GM18526 (cell line): ENCODE measurements around the gene HDGFL3.

ENCODE experiments used
- POLR2A ChIP-seq: IDR thresholded peaks from 3 replicates; pipeline ENCODE4 v1.6.1; 2011; ENCODE audit not compliant: insufficient read length; ENCODE audit errors: extremely low read depth

HDGFL3 gene

GRCh38 chr15:83164111-83164770, 43.4 kb downstream of the HDGFL3 start:
- TF ChIP-seq POLR2A, result no peak

GRCh38 chr15:83163032-83163431, 44.6 kb downstream of the HDGFL3 start:
- TF ChIP-seq POLR2A, result no peak

DNA sequence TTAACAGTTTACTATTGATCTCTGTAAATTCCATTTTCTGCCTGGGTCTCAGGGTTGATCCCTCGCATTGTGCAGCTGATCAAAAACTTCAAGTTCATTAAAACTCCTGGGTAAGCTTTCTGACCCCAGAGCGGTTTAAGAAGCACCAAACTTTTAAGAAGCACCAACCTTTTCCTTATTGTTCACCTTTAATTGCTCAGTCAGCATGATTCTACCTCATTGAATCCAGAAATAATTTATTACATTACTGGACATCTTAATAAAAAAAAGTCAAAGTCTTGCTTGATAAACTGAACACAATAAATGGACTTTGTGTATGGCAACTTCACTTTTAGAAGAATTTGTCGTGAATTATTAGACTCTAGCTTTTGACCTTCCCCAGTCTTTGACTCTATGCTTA, 46.9 kb downstream of the HDGFL3 start:
- no peak for TF ChIP-seq POLR2A

DNA sequence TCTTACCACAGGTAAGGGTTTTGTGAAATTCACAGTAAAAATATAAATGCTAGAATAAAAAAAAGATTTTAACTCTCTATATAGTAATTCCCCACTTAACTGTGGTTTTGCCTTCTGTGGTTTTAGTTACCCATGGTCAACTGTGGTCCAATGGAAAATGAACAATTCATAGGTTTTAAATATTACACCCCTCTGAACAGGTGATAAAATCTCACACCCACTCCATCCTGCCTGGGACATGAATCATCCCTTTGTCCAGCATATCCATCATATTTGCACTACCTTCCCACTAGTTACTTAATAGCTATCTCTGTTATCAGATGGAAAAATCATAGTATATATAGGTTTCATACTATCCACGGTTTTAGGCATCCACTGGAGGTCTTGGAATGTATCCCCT, 49.2 kb downstream of the HDGFL3 start:
- TF ChIP-seq POLR2A, result no peak

DNA sequence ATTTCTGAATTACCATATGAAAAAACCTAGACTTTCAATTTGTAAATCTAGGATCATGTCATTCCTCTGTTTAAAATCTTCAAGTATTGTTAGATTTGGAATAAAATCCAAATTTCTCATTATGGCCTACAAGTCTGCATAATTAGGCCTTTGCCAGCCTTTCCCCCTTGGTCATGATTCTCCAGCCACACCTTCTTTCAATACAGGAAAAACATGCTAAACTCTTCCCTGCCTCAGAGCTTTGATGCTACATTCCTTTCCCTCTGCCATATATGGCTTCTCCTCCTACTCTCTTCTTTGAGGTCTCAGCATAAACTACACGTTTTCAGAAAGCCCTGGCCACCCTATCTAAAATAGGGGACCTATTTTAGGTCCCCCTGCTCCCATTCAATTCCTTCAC, 51.7 kb downstream of the HDGFL3 start:
- no peak for TF ChIP-seq POLR2A

- no peak for TF ChIP-seq POLR2A
Measured at GRCh38 chr15:83153288-83153687, 54.3 kb downstream of the HDGFL3 start.

DNA sequence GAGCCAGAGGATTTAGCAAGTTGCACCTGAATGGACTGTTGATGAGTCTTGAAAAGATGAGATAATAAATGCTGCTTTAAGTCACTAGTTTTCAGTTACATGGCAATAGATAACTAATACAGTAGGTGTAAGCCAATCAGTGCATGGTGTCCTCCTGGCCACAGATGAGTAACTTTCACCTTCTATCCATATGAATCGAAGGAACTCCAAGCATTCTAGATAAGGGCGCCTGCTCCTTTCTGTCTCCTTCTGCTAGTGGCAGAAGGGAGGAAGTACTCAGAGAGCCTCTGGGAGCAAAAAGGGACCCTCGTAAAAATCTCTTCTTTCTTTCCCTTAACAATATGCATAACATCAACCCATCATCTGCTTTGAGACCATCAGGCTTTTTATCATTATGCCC, 62.9 kb downstream of the HDGFL3 start:
- no peak for TF ChIP-seq POLR2A

DNA sequence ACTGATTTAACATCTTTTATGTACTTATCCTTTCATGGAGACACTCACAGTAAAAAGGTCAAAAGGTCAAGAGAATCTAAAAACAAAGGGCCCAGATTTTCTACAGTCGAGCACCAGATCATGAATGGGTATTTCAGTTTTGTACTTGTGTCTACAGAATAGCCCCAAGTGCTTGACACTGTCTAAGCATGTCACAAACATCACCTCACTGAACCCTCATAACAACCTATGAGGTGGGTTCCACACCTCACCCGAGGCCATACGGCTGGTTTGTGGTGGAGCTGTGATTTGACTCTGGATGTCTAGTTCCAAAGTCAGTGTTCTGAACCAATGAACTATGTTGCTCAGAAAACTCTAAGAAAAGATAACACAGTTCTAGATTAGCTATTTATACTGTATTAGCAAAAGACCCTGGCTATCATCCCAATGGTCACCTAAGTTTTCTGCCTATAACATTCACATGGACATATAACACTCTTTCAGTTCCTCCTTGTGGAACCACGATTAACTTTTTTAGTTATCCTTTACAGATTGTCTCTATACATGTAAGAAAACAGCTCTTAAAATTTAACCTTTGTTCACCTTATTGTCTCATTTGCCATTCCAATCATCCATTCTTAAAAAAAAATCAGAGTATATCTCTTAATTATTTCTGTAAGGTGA, 74.6 kb downstream of the HDGFL3 start:
- TF ChIP-seq POLR2A, result no peak

DNA sequence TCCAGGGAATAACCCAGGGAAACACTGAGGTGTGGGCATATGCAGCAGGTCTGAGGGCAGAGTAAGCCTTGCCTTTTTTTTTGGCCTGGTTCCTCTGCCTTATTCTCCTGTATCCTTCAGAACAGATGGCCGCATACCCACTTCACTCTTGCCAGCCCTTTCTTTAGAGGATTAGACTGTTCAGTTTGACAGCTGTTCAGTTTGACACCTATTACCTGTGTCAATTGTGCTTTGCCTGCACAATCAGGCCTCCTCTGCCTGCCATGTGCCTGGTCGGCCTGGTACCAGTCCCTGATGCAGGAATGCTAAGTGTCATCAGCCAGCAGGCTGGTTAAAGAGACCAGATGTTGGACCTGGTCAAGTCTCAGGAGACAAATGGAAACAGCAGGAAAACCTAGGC, 77.8 kb downstream of the HDGFL3 start:
- no peak for TF ChIP-seq POLR2A

- no peak for TF ChIP-seq POLR2A
Measured at GRCh38 chr15:83127547-83128150, 80.0 kb downstream of the HDGFL3 start.

DNA sequence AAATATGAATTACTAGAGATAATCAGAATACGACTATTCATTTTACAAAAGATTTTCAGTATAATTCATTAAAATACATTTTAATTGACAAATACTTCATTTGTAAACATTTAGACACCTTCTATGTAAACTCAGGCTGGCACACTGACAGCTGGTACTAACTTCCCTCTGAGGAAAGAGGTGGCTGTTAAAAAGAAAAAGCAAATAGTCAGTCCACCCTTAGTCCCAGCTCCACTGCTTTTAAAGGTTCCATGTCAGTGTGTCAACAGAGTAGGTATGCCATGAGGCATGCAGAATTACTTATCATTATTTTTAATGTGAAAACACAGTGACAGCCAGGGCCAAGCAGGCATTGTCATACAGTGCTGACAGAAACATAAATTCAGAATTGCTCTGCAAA, 84.1 kb downstream of the HDGFL3 start:
- TF ChIP-seq POLR2A, result no peak

- no peak for TF ChIP-seq POLR2A
Measured at GRCh38 chr15:83119968-83120581, 87.5 kb downstream of the HDGFL3 start.

DNA sequence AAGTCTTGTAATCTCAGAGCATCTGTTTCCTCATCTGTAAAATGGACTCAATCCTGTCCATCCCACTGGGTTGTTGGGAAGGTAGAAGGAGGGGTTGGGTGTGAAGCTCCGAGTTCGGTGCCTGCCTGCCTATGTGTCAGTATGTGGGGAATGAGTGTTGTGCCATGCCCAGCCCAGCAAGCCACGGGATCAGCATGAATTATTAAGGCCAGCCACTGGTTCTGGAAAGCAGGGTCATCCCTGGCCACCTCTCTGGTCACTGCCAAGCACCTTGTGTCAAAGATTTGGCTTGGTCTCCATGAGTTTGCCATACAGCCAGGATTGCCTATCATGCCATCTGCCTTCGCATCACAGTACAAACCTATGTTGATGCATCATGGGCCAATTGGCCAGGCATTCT, 88.7 kb downstream of the HDGFL3 start:
- no peak for TF ChIP-seq POLR2A

- no peak for TF ChIP-seq POLR2A
Measured at GRCh38 chr15:83118291-83118827, 89.3 kb downstream of the HDGFL3 start.

- TF ChIP-seq POLR2A, result no peak
Measured at GRCh38 chr15:83115831-83116565, 91.6 kb downstream of the HDGFL3 start.
